ENCODE measurements around the gene KRT3. TPM values are rescaled to one million over a fixed set of nuclear protein-coding genes. Genes with fewer than 3 reads are reported as not detected.

Gene KRT3
- total and polyA plus RNA-seq, 5 donors from 2014 or later, result not detected

GRCh38 chr12:52745554-52745953 lies 50.4 kb downstream of the KRT3 start:
- H3K9me3 Mint-ChIP-seq, result peaks cover 0 to 1% (median 0%) of the 10 kb centered on the region in 7 donors
- H3K4me3 Mint-ChIP-seq, result no peak overlapping the region
- peaks cover 0 to 5% (median 4%) of the 10 kb centered on the region in 4 donors for H3K4me1 Mint-ChIP-seq
- no peak overlapping the region for H3K27ac Mint-ChIP-seq
- H3K36me3 Mint-ChIP-seq, result no peaks in the 10 kb centered on the region
- DNase-seq (no peak), ATAC-seq (ENCODE audit: low read depth in 2 of 2) (no peak)
- Histone ChIP-seq H3K36me3 (ENCODE audit: control insufficient read depth, insufficient read depth, low read length) (no peaks in the 10 kb centered on the region), H3K27ac (ENCODE audit: insufficient read depth, low read length, poor library complexity, severe bottlenecking) (no peak overlapping the region), H3K4me1 (ENCODE audit: control insufficient read depth, insufficient read depth, low read length, poor library complexity, severe bottlenecking) (no peaks in the 10 kb centered on the region), H3K9me3 (ENCODE audit: control insufficient read depth in 2 of 2, low read length in 2 of 2) (no peaks in the 10 kb centered on the region), H3K27me3 (ENCODE audit: control insufficient read depth, insufficient read depth, low read length) (no peaks in the 10 kb centered on the region), H3K4me3 (ENCODE audit: low read depth, low read length) (no peak overlapping the region)
- peaks cover 5% of the 10 kb centered on the region for H3K27me3 Mint-ChIP-seq

GRCh38 chr12:52744493-52745156 lies 51.3 kb downstream of the KRT3 start:
- no peak overlapping the region for H3K27ac Mint-ChIP-seq
- H3K4me1 Mint-ChIP-seq, result peaks cover 0 to 5% (median 4%) of the 10 kb centered on the region in 4 donors
- DNase-seq (no peak), ATAC-seq (ENCODE audit: low read depth in 2 of 2) (no peak)
- Histone ChIP-seq H3K9me3 (ENCODE audit: control insufficient read depth in 2 of 2, low read length in 2 of 2) (no peaks in the 10 kb centered on the region), H3K27ac (ENCODE audit: insufficient read depth, low read length, poor library complexity, severe bottlenecking) (no peak overlapping the region), H3K4me1 (ENCODE audit: control insufficient read depth, insufficient read depth, low read length, poor library complexity, severe bottlenecking) (no peaks in the 10 kb centered on the region), H3K4me3 (ENCODE audit: low read depth, low read length) (no peak overlapping the region), H3K36me3 (ENCODE audit: control insufficient read depth, insufficient read depth, low read length) (no peaks in the 10 kb centered on the region), H3K27me3 (ENCODE audit: control insufficient read depth, insufficient read depth, low read length) (no peaks in the 10 kb centered on the region)
- H3K27me3 Mint-ChIP-seq, result peaks cover 10% of the 10 kb centered on the region
- no peak overlapping the region for H3K4me3 Mint-ChIP-seq
- no peaks in the 10 kb centered on the region for H3K36me3 Mint-ChIP-seq
- H3K9me3 Mint-ChIP-seq, result peaks cover 0 to 1% (median 0%) of the 10 kb centered on the region in 7 donors

- Histone ChIP-seq H3K4me3 (ENCODE audit: low read depth, low read length) (no peak overlapping the region), H3K27me3 (ENCODE audit: control insufficient read depth, insufficient read depth, low read length) (no peaks in the 10 kb centered on the region), H3K4me1 (ENCODE audit: control insufficient read depth, insufficient read depth, low read length, poor library complexity, severe bottlenecking) (no peaks in the 10 kb centered on the region), H3K27ac (ENCODE audit: insufficient read depth, low read length, poor library complexity, severe bottlenecking) (no peak overlapping the region), H3K9me3 (ENCODE audit: control insufficient read depth in 2 of 2, low read length in 2 of 2) (no peaks in the 10 kb centered on the region), H3K36me3 (ENCODE audit: control insufficient read depth, insufficient read depth, low read length) (no peaks in the 10 kb centered on the region)
- Mint-ChIP-seq H3K4me3 (no peak overlapping the region), H3K27ac (no peak overlapping the region), H3K27me3 (peaks cover 16% of the 10 kb centered on the region), H3K9me3 (peaks cover 0 to 1% (median 0%) of the 10 kb centered on the region in 7 donors), H3K36me3 (no peaks in the 10 kb centered on the region), H3K4me1 (peaks cover 0 to 5% (median 2%) of the 10 kb centered on the region in 4 donors)
- no peak for ATAC-seq (ENCODE audit: low read depth in 2 of 2)
- DNase-seq, result no peak
Measured at GRCh38 chr12:52742822-52743457, 53.0 kb downstream of the KRT3 start.

GRCh38 chr12:52742196-52742580 lies 53.7 kb downstream of the KRT3 start:
- no peak for DNase-seq
- peaks cover 16% of the 10 kb centered on the region for H3K27me3 Mint-ChIP-seq
- Histone ChIP-seq H3K27me3 (ENCODE audit: control insufficient read depth, insufficient read depth, low read length) (no peaks in the 10 kb centered on the region), H3K27ac (ENCODE audit: insufficient read depth, low read length, poor library complexity, severe bottlenecking) (no peak overlapping the region), H3K4me1 (ENCODE audit: control insufficient read depth, insufficient read depth, low read length, poor library complexity, severe bottlenecking) (no peaks in the 10 kb centered on the region), H3K9me3 (ENCODE audit: control insufficient read depth in 2 of 2, low read length in 2 of 2) (no peaks in the 10 kb centered on the region), H3K4me3 (ENCODE audit: low read depth, low read length) (no peak overlapping the region), H3K36me3 (ENCODE audit: control insufficient read depth, insufficient read depth, low read length) (no peaks in the 10 kb centered on the region)
- H3K4me3 Mint-ChIP-seq, result no peak overlapping the region
- H3K36me3 Mint-ChIP-seq, result no peaks in the 10 kb centered on the region
- no peak overlapping the region for H3K27ac Mint-ChIP-seq
- ATAC-seq (ENCODE audit: low read depth in 2 of 2), result no peak
- peaks cover 0 to 5% (median 2%) of the 10 kb centered on the region in 4 donors for H3K4me1 Mint-ChIP-seq
- H3K9me3 Mint-ChIP-seq, result peaks cover 0 to 1% (median 0%) of the 10 kb centered on the region in 7 donors

GRCh38 chr12:52741375-52742195 lies 54.3 kb downstream of the KRT3 start:
- Mint-ChIP-seq H3K9me3 (peaks cover 0 to 1% (median 0%) of the 10 kb centered on the region in 7 donors), H3K4me3 (no peak overlapping the region), H3K36me3 (no peaks in the 10 kb centered on the region)

GRCh38 chr12:52740584-52740983 lies 55.3 kb downstream of the KRT3 start:
- no peaks in the 10 kb centered on the region for H3K4me1 ChIP-seq (ENCODE audit: control insufficient read depth, insufficient read depth, low read length, poor library complexity, severe bottlenecking)
- no peaks in the 10 kb centered on the region for H3K9me3 ChIP-seq (ENCODE audit: control insufficient read depth in 2 of 2, low read length in 2 of 2)
- no peak for DNase-seq
- no peaks in the 10 kb centered on the region for H3K36me3 ChIP-seq (ENCODE audit: control insufficient read depth, insufficient read depth, low read length)
- H3K27ac Mint-ChIP-seq, result no peak overlapping the region
- H3K27ac ChIP-seq (ENCODE audit: insufficient read depth, low read length, poor library complexity, severe bottlenecking), result no peak overlapping the region
- no peaks in the 10 kb centered on the region for H3K36me3 Mint-ChIP-seq
- peaks cover 16% of the 10 kb centered on the region for H3K27me3 Mint-ChIP-seq
- H3K9me3 Mint-ChIP-seq, result peaks cover 0 to 1% (median 0%) of the 10 kb centered on the region in 7 donors
- no peak overlapping the region for H3K4me3 ChIP-seq (ENCODE audit: low read depth, low read length)
- peaks cover 0 to 5% (median 2%) of the 10 kb centered on the region in 4 donors for H3K4me1 Mint-ChIP-seq
- ATAC-seq (ENCODE audit: low read depth in 2 of 2), result no peak
- no peak overlapping the region for H3K4me3 Mint-ChIP-seq
- H3K27me3 ChIP-seq (ENCODE audit: control insufficient read depth, insufficient read depth, low read length), result no peaks in the 10 kb centered on the region

More at GRCh38 chr12:52741375-52742195, 54.3 kb downstream of the KRT3 start:
- Mint-ChIP-seq H3K4me1 (peaks cover 0 to 5% (median 2%) of the 10 kb centered on the region in 4 donors), H3K27me3 (peaks cover 16% of the 10 kb centered on the region), H3K27ac (peak overlapping the region in 1 of 3 donors; percentile 77)
- H3K9me3 ChIP-seq (ENCODE audit: control insufficient read depth in 2 of 2, low read length in 2 of 2), result no peaks in the 10 kb centered on the region
- no peaks in the 10 kb centered on the region for H3K27me3 ChIP-seq (ENCODE audit: control insufficient read depth, insufficient read depth, low read length)
- DNase-seq, result peak in 2 of 3 donors; percentile 39 to 59
- ATAC-seq (ENCODE audit: low read depth in 2 of 2), result no peak
- H3K36me3 ChIP-seq (ENCODE audit: control insufficient read depth, insufficient read depth, low read length), result no peaks in the 10 kb centered on the region
- no peaks in the 10 kb centered on the region for H3K4me1 ChIP-seq (ENCODE audit: control insufficient read depth, insufficient read depth, low read length, poor library complexity, severe bottlenecking)
- no peak overlapping the region for H3K27ac ChIP-seq (ENCODE audit: insufficient read depth, low read length, poor library complexity, severe bottlenecking)
- no peak overlapping the region for H3K4me3 ChIP-seq (ENCODE audit: low read depth, low read length)

- no peaks in the 10 kb centered on the region for H3K36me3 ChIP-seq (ENCODE audit: control insufficient read depth, insufficient read depth, low read length)
- no peaks in the 10 kb centered on the region for H3K9me3 ChIP-seq (ENCODE audit: control insufficient read depth in 2 of 2, low read length in 2 of 2)
- H3K27me3 ChIP-seq (ENCODE audit: control insufficient read depth, insufficient read depth, low read length), result no peaks in the 10 kb centered on the region
- H3K4me3 ChIP-seq (ENCODE audit: low read depth, low read length), result no peak overlapping the region
- H3K27ac ChIP-seq (ENCODE audit: insufficient read depth, low read length, poor library complexity, severe bottlenecking), result no peak overlapping the region
- Mint-ChIP-seq H3K9me3 (peaks cover 0 to 1% (median 0%) of the 10 kb centered on the region in 7 donors), H3K4me1 (peaks cover 0 to 5% (median 2%) of the 10 kb centered on the region in 4 donors), H3K27me3 (peaks cover 16% of the 10 kb centered on the region), H3K27ac (no peak overlapping the region), H3K36me3 (no peaks in the 10 kb centered on the region), H3K4me3 (no peak overlapping the region)
- no peaks in the 10 kb centered on the region for H3K4me1 ChIP-seq (ENCODE audit: control insufficient read depth, insufficient read depth, low read length, poor library complexity, severe bottlenecking)
- DNase-seq, result no peak
- ATAC-seq (ENCODE audit: low read depth in 2 of 2), result no peak
Measured at GRCh38 chr12:52739963-52740362, 56.0 kb downstream of the KRT3 start.
